GM19240 (cell line): Measurements from ENCODE around the gene CHP2.
"Not testable (repeated sequence)": the region's sequence is repeated elsewhere in the genome, so short reads cannot be mapped to it uniquely, and the experiment has no call there.

ENCODE experiments used
- DNase-seq: peaks from one replicate; pipeline ENCODE4 v3.0.0; 2011; ENCODE audit warnings: low spot score; ENCODE audit not compliant: insufficient read length

CHP2 gene

DNA sequence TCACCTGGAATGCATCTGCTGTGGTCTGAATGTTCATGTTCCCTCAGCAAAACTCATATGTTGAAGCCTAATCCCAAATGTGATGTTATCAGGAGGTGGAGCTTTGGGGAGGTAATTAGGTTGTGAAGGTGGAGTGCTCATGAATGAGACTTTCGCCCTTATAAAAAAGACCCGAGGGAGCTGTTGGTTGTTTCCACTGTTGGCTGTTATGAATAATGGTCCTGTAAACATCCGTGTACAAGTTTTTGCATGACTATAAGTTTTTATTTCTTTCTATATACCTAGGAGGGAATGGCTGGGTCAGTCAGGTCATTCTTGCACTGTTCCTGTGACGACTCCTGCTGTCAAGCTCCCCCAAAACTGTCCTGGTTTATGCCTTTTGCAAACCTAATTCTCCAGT is 9.6 kb upstream of the CHP2 start:
- no peak for DNase-seq

DNA sequence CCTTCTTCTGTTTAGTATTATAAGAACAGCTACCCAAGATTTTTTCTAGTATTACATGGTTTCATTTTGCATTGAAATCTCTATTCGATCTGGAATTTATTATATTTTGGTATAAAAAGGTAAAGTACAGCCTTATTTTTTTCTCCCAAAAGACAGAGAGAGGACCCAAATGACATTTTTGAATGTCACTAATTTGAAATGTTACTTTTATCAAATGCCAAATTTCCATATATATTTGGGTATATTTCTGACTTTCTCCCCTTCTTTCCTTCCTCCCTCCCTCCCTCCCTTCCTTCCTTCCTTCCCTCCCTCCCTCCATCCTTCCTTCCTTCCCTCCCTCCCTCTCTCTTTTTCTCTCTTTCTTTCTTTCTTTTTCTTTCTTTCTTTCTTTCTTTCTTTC is 6.2 kb upstream of the CHP2 start:
- DNase-seq: no peak

DNA sequence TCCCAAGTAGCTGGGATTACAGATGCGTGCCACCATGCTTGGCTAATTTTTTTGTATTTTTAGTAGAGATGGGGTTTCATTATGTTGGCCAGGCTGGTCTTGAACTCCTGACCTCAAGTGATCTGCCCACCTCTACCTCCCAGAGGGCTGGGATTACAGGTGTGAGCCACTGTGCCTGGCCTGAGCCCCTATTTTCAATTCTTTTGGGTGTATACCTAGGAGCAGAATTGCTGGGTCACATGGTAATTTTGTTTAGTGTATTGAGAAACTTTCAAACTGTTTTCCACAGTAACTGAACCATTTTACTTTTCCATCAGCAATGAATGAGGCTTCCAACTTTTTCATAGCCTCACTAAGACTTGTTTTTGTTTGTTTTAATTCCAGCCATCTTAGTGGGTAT is 3.8 kb upstream of the CHP2 start:
- not testable (repeated sequence) for DNase-seq

DNA sequence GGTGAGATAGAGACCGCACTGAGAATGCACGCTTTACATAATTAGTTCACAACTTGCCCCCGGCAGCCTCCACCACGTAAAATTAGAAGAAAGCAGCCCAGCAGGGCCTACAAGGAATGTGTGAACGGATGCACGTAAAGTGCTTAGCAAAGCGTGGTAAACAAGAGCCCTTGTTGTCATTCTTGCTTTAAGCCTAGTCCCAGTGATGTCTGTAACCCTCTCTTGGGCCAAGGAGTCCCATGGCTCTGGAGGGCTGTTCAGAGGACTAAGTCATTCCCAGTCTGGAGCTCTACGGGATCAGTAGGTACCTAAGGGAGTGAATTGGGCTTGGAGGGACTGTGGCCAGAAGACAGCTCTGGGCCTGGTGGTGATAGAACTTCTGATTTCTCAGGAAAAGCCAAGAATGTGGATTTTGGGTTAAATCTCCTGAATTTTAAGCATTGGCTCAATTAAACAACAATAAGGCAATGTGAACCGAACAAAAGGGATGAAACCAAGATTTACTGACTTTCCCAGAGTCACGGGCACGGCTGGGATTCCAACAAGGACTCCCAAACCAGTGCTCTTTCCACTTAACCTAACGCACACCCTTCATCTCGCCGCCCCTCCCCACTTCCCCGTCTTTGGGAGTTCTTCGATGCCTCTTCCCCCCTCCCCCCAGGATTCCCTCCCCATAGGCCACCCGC is 775 bp upstream of the CHP2 start:
- DNase-seq: no peak

DNA sequence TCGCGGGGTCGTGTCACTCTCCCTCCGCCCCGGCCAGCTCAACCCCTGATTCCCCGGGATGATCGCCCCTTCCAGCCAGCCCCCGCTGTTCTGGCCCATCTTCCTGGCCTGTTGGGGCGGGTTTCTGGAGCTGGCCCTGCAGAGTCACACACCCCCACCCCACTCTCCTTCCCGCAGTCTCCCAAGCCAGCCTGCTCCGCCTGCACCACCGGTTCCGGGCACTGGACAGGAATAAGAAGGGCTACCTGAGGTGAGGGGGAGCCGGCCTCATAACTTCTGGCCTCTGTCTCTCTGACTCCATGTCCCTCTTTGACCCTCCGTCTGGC is 621 bp downstream of the CHP2 start:
- no peak for DNase-seq

DNA sequence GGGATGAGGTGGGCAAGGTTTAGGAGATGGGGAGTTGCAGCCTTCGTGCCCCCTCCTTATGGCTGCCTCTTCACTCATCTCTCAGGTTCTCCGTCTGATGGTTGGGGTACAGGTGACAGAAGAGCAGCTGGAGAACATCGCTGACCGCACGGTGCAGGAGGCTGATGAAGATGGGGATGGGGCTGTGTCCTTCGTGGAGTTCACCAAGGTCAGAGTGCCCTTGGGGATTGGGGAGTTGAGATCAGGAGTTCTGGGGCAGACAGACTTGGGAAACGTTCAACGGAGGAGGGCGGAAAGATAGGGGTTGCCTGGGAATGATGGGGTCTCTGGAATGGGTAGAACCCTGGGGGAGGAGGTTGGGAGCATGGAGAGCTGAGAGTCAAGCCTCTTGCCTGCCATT is 2.3 kb downstream of the CHP2 start:
- DNase-seq: no peak

DNA sequence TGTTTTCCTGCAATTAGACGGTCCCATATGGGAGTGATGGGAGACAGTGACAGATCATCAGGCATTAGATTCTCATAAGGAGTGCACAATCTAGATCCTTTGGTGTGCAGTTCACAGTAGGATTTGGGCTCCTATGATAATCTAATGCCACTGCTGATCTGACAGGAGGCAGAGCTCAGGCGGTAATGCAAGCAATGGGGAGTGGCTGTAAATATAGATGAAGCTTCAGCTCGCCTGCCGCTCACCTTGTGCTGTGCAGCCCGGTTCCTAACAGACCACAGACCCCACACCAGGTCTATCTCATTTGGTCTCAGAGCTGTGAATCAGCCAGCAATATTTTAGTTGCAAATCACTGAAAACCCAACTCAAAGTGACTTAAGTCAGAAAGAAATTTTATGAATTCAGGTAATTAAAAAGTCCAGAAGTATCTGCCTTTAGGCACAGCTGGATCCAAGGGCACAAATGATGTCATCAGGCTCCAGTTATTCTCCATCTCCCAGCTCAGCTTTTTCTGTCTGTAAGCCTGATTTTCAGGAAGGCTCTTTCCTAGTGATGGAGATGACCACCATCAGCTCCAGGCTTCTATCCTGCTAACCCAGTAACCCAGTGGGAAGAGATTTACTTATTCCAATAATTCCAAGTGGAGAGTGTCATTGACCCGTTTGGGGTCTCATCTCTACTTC is 3.3 kb downstream of the CHP2 start:
- DNase-seq: no peak

DNA sequence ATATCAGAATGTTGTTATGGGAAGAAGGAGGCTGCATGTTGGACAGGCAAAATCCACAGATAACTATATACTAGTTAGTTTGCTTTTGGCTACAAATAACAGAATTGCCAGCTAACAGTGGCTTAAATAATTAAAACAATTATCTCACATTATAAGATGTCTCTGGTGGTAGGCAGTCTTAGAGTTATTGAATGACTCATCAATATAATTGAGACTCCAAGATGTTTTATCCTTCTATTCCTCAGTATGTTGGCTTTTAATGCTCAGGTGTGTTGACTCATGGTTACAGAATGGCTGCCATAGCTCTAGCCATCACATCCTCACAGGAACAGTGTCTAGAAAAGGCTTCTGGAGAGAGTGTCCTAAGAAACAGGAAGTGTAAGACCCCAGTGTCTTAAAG is 11.1 kb downstream of the CHP2 start:
- DNase-seq: no peak

DNA sequence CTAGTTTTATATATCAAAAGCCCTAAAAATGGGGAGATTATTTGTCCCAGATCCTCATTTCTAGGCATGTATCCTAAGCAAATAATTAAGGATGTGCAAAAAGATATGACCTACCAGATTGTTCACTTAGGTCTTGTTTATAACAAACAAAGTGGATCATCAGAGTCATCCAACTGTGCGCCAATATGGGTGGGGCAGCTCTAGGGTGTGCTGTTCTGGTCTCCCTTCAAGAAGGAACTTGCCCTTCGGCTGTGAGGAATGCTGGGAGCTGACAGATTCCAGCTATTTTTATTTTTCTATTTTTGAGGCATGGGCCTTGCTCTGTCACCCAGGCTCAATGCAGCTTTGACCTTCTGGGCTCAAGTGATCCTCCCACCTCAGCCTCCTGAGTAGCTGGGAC is 13.8 kb downstream of the CHP2 start:
- no peak for DNase-seq

DNA sequence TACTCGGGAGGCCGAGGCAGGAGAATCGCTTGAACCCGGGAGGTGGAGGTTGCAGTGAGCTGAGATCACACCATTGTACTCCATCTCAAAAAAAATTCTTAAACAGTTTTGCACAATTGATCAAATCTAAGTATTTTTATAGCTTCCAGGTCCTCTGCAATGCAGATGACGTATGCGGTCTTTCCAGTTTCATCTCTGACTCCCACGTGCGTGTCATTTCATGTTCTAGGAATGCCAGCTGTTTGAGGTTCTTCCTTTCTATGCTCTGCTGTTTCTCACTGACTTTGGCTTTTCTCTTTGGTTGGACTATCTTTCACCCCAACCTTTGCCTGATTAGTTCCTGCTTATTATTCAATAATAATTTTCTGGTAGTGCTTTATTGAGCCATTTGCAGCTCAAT is 16.2 kb downstream of the CHP2 start:
- no peak for DNase-seq

DNA sequence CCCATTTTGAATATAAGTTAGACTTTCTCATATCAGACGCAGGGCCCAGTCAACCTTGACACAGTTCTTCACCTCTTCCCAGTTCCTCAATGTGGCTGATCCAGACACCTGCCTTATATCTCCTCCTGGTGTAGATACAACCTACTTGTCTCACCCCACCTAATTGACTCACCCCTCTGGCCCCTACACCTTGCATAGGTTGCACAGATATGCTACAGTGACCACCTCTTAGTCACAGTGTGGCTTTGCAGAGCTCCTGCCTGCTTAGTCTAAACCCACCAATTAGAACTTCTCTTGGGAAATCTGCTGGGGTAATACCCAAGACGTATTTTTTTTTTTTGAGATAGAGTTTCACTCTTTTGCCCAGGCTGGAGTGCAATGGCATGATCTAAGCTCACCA is 16.8 kb downstream of the CHP2 start:
- no peak for DNase-seq

DNA sequence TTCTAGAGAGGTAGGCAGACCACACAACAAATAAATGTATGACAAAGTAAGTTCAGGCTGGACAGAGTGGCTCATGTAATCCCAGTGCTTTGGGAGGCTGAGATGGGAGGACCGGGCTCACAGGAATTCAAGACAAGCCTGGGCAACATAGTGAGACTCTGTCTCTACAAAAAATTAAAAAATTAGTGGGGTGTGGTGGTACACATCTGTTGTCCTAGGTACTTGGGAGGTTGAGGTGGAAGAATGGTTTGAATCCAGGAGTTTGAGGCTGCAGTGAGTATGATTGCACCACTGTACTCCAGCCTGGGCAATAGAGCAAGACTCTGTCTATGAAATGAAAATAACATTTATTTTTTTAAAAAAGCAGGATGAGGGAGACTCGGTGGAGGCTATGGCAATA is 18.5 kb downstream of the CHP2 start:
- DNase-seq: no peak

DNA sequence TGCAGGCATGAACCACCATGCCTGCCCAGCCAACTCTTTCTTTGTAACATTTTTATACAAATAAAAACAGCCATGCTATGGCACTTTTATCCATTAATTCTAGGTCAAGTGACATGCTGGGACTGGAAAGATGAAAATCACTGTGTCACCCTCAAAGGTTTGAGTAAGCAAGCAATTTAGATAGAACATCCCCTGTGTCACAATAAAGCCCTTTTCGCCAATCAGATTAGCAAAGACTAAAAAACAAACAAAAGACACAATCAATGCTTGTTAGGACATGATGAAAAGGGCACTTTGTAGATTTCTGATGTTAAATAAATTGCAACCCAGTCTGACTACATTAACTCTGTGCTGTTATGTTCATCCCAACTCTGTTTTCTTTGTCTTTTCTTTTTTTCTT is 26.4 kb downstream of the CHP2 start:
- DNase-seq: no peak

DNA sequence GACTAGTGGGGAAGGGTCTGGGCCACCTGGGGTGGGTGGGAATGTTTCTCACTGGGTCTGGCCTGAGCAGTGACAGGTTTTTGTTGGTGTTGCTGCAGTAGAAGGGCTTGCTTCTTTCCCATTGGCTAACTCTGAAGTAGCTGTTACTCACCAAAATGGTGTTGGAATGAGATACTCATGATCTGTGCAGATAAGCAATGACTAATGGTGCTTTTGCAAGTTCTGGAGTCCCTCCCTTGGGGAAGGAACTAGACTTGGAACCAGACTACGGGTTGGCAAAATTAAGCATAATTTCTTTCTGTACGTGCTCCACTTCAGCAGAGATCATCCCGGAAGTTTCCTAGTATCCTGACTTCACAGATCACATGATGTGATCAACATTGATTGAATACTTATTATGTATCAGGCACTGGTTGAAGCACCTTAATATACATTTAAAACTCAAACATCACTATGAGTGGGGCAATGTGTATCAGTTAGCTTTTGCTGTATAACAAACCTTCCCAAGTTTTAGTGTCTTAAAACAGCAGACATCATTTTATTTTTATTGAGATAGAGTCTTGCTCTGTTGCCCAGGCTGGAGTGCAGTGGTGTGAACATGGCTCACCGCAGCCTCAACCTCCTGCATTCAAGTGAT is 30.1 kb downstream of the CHP2 start:
- DNase-seq: no peak

DNA sequence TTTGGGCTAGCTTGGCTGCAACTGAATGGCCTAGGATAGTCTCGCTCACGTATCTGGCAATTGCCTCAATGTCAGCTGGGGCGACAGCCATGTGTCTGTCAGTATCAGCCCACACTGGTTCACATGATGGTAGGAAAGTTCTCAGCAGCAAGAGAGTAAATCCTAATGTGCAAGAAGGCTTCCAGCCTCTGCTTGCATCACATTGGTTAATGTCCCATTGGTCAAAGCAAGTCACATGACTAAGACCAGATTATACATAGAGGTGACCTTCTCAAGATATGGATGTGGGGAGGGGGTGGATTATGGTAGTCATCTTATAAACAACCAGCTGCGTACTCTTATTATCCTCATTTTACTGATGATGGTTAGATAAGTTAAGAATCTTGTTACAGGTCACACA is 31.0 kb downstream of the CHP2 start:
- DNase-seq: no peak

DNA sequence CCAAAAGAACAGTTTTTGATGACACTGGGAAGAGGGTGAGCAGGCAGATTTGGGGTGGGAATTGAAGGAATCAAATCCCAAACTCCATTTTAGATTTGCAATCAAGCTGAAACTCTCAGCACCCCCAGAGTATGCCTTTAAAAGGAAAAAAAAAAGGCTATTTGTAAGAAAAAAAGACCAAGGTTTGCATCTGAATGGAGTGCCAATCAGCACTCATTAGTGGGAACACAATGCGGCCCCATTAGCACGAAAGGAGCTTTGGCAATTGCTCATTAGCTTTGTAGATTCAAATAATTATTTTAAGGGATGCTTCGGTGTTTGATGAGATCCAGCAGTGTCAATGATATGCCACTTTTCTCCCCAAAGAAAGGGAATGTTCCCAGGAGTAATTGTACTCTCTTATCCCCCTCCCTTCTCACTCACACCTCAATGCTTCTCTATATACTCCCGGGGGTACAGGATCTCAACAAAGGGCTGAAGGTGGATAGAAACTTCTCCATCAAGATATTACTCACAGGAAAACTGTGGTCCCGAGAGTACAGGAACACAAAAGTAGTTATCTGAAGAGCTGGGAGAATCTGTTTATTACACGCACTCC is 32.2 kb downstream of the CHP2 start:
- no peak for DNase-seq

DNA sequence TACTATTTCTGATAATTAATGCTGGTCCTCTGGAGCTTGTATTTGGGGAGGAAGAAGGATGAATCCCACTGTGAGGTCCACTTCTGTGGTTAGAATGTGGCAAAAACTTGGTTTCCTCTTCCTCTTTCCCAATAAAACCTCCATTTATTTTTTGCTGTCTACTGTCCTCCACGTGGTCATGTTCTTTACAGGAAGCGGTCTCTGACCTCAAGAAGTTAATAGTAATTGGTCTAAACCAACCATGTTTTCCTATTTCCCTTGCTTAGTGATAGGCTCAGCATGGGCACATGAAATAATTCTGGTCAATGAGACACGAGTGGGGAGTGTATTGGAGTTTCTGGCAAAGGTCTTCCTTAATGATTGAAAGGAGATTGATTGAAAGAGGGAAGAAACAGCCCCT is 33.9 kb downstream of the CHP2 start:
- DNase-seq: no peak

DNA sequence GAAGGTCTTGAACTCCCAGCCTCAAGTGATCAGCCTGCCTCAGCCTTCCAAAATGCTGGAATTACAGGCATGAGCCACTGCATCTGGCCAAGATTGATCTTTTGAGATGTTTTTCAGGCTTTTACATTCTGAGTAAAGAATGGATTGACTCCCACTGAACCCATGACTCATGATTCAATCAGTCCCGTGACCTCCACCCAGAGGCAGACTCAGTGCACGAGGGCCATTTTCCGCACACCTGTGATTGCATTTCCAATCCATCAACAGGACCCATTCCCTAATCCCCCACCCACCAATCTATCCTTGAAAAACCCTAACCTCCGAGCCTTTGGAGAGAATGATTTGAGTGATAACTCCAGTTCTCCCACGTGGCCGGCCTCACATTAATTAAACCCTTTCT is 40.6 kb downstream of the CHP2 start:
- no peak for DNase-seq

DNA sequence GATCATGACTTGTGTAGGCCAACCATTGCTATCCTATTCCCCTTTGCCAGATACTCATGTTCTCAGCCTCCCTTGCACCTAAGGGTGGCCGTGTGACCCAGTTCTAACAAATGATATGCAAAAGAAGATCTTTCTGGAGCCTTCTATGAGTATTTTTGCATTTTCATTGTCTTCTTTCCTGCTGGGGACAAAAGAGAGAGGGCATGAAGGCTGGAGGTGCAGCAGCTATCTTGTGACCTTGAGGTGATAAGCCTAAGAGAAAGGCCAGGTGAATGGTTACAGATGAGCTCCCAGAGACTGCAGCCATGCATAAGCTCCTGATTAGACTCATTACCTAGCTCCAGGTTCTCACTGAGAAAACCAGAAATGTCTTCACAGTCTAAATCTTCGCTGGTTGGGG is 42.1 kb downstream of the CHP2 start:
- DNase-seq: no peak

DNA sequence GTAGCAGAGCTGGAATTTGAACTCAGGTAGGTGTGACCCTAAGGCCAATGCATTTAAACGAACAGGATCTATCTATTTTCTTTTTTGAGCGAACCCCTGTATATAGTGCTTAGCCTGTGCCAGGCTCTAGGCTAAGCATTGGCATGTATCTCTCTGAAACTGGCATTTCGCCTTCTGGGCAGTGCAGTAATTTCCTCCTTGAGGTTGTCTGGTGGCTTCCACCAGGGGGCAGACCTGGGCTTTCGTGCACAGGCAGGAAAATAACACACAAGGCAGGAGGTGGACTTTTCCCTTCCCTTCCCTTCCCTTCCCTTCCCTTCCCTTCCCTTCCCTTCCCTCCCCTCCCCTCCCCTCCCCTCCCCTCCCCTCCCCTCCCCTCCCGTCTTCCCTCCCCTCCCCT is 46.6 kb downstream of the CHP2 start:
- peak; percentile 37 for DNase-seq

DNA sequence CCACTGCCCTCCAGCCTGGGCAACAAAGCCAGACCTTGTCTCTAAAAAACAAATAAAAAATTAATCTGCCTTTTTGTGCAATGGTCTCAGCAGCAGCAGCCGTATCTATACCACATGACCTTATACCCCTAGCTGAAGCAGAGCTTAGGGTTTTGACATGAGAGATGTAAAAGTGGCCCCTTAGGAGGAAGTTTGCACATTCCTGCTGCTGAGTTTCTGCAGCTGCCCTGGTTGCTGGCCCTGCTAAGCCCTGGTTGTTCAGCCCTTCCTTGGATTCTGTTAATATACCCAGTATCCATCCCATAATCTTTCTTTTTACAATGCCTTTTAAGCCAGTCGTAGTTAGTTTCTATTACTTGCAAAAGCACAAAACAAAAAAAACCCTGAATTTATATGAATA is 48.0 kb downstream of the CHP2 start:
- no peak for DNase-seq

DNA sequence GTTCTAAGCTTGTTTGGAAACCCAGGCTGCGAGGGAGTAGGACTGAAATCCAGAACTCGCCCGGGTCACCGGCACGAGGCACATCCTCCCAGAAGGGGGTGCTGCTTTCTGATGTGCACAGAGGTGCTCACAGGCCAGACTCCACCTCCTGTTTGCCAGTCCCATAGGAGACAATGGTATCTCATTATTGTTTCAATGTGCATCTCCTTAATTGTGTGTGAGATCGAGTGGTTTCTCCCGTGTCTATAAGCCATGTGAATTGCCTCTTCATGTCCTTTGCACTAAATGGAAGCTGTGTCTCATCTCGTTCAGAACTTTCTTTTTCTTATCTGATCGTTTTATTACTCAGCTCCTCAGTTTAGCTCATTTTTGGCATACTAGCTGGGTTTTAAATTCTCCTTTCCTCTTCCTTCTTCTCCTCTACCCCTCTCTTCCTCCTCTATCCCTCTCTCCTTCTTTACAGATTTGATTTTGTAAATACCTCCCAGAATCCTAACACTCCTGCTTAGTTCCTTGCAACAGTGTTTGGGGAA is 48.8 kb downstream of the CHP2 start:
- peak; percentile 59 for DNase-seq

DNA sequence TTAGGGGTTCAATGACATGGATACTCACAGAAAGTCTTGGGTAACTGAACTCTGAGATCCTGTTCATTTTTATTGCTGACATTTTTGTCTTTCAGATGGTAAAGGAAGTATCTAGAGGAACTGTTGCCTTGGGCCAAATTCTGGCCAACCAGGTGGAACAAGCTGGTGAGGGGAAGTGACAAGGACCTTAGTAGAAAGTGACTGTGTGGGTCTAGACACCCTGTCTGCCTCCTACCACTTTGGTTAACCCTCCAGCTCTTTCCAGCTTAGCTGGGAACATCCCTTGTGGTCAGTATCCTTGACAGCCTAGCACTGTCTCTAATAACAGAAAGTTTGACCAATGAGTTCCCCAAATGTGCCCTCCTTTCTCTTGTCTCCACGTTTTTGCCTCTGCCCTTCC is 52.2 kb downstream of the CHP2 start:
- no peak for DNase-seq
